Neural progenitor cell (in vitro differentiated cells): ENCODE results near the gene GLI1. TPM values are rescaled to one million over a fixed set of nuclear protein-coding genes. Genes with fewer than 3 reads are reported as not detected.

Experiments used
- DNase-seq: peaks from one replicate; pipeline ENCODE4 v3.0.0-alpha.2; 2016; ENCODE audit warnings: low spot score
- H2AFZ ChIP-seq: fragments of 200-600 bp; sonication (generic); replicated peaks from 2 replicates; pipeline ENCODE4 v1.6.1; 2016; ENCODE audit warnings: antibody characterized with exemption
- H3F3A ChIP-seq: fragments of 200-600 bp; sonication (generic); 2 replicates; pipeline ENCODE4 v1.6.1; 2016; ENCODE audit warnings: antibody characterized with exemption, low read depth
- H3K27ac ChIP-seq: fragments of 200-600 bp; sonication (generic); 2 replicates; pipeline ENCODE4 v1.5.1; 2016; ENCODE audit warnings: mild to moderate bottlenecking
- H3K27me3 ChIP-seq: fragments of 200-600 bp; sonication (generic); 2 replicates; pipeline ENCODE4 v1.6.1; 2016; ENCODE audit warnings: mild to moderate bottlenecking, moderate library complexity
- H3K36me3 ChIP-seq: fragments of 200-600 bp; sonication (generic); 2 replicates; pipeline ENCODE4 v1.5.1; 2016
- H3K4me1 ChIP-seq: fragments of 200-600 bp; sonication (generic); 2 replicates; pipeline ENCODE4 v1.6.1; 2016; ENCODE audit warnings: mixed run types
- H3K4me2 ChIP-seq: fragments of 200-600 bp; sonication (generic); 2 replicates; pipeline ENCODE4 v1.6.1; 2016
- H3K4me3 ChIP-seq: fragments of 200-600 bp; sonication (generic); 2 replicates; pipeline ENCODE4 v1.5.1; 2016
- H3K79me2 ChIP-seq: fragments of 200-600 bp; sonication (generic); 2 replicates; pipeline ENCODE4 v1.6.1; 2016; ENCODE audit warnings: low read depth
- H3K9ac ChIP-seq: fragments of 200-600 bp; sonication (generic); 2 replicates; pipeline ENCODE4 v1.6.1; 2016
- H3K9me3 ChIP-seq: fragments of 200-600 bp; sonication (generic); 2 replicates; pipeline ENCODE4 v1.5.1; 2016; ENCODE audit warnings: low read depth
- H4K20me1 ChIP-seq: fragments of 200-600 bp; sonication (generic); 2 replicates; pipeline ENCODE4 v1.6.1; 2016; ENCODE audit warnings: low read depth
- H3K27ac Mint-ChIP-seq: 3 replicates; pipeline ENCODE4 v1.8.0; 2021; ENCODE audit warnings: mixed read lengths
- H3K27me3 Mint-ChIP-seq: 2 replicates; pipeline ENCODE4 v1.8.0; 2022; ENCODE audit warnings: low read depth, mild to moderate bottlenecking, inconsistent platforms, moderate library complexity, mixed read lengths; ENCODE audit not compliant: insufficient read depth
- H3K36me3 Mint-ChIP-seq: 3 replicates; pipeline ENCODE4 v1.8.0; 2021; ENCODE audit warnings: mixed read lengths
- H3K4me1 Mint-ChIP-seq: 3 replicates; pipeline ENCODE4 v1.8.0; 2021; ENCODE audit warnings: mixed read lengths
- H3K4me3 Mint-ChIP-seq: 3 replicates; pipeline ENCODE4 v1.8.0; 2021; ENCODE audit warnings: mild to moderate bottlenecking, moderate library complexity, mixed read lengths
- H3K9me3 Mint-ChIP-seq: 3 replicates; pipeline ENCODE4 v1.8.0; 2020; ENCODE audit warnings: mixed read lengths
- EZH2 ChIP-seq: fragments of 200-600 bp; sonication (generic); IDR thresholded peaks from 2 replicates; pipeline ENCODE4 v1.6.1; 2017; ENCODE audit warnings: antibody characterized with exemption, mild to moderate bottlenecking, moderate library complexity
- EZH2phosphoT487 ChIP-seq: fragments of 200-600 bp; sonication (generic); IDR thresholded peaks from 2 replicates; pipeline ENCODE4 v1.6.1; 2017; ENCODE audit warnings: antibody characterized with exemption
- total RNA-seq: library from RNA; depleted of rRNA; stranded (reverse); fragments of >200 nt; gene quantifications from 2 replicates; pipeline ENCODE4 v1.2.3, GENCODE V29; 2015; ENCODE audit warnings: low replicate concordance
- TF ChIP-seq, protein P1 (sequence below): fragments of 200-600 bp; sonication (generic); IDR thresholded peaks from 2 replicates; pipeline ENCODE4 v1.5.1; 2017; ENCODE audit warnings: antibody characterized with exemption, mild to moderate bottlenecking

GLI1 gene
- total RNA-seq, 1 donor from 2014 or later, result 0.71 TPM

DNA sequence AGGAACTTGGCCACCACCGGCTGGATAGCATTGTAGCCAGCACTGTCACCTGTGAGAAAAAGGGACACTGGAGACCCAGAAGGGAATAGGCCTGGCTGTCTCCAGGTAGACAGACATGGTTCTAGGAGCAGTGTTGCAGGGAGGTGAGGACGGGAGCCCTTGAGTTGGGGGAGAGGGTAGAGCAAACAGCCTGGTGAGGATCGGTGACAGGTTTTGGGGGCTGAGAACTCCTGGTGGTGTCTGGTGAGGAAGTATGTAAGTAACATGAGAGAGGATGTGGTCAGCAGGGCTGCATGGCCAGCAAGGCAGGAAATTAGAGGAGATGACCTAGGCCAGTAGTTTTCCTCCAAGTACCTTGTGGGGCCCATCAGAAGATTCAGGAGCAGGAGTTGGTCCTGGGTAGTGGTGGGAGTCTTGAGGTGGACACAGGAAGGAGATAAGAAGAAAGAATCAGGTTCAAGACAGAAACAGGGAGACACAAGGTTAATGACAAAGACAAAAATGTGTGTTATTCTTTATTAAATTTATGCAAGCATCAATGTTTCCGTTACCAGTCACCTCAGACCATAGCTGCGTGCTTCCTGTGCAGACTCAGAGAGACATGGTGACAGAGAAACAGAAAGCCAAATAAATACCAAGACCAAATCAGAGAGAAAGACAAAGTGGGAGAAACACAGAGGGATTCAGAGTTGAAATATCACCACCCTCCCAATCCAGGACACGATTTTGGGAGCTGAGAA, 20.0 kb downstream of the GLI1 start, which contains the start of gene ARHGAP9:
Gene ARHGAP9, minus strand, starts transcription at position 491 of the 740 bp plus-strand sequence. Its CDS starts 460 bp downstream, at position 31.
- no peak for TF ChIP-seq EZH2phosphoT487
- TF ChIP-seq, protein P1, sequence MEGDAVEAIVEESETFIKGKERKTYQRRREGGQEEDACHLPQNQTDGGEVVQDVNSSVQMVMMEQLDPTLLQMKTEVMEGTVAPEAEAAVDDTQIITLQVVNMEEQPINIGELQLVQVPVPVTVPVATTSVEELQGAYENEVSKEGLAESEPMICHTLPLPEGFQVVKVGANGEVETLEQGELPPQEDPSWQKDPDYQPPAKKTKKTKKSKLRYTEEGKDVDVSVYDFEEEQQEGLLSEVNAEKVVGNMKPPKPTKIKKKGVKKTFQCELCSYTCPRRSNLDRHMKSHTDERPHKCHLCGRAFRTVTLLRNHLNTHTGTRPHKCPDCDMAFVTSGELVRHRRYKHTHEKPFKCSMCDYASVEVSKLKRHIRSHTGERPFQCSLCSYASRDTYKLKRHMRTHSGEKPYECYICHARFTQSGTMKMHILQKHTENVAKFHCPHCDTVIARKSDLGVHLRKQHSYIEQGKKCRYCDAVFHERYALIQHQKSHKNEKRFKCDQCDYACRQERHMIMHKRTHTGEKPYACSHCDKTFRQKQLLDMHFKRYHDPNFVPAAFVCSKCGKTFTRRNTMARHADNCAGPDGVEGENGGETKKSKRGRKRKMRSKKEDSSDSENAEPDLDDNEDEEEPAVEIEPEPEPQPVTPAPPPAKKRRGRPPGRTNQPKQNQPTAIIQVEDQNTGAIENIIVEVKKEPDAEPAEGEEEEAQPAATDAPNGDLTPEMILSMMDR, result no peak
- no peak for TF ChIP-seq EZH2
- no peaks in the 10 kb centered on the region for H3K9me3 ChIP-seq
- DNase-seq, result no peak
- H3K27me3 ChIP-seq, result peaks cover 77% of the 10 kb centered on the region
- Mint-ChIP-seq H3K9me3 (no peaks in the 10 kb centered on the region), H3K27me3 (peaks cover 28% of the 10 kb centered on the region), H3K4me1 (peaks cover 2% of the 10 kb centered on the region), H3K36me3 (no peaks in the 10 kb centered on the region), H3K27ac (peak within 1 kb of the TSS; percentile 9), H3K4me3 (no peak within 1 kb of the TSS)
- H3K9ac ChIP-seq, result no peak within 1 kb of the TSS
- no peaks in the 10 kb centered on the region for H3K79me2 ChIP-seq
- H3K4me3 ChIP-seq, result no peak within 1 kb of the TSS
- H3K4me2 ChIP-seq, result no peak within 1 kb of the TSS
- H4K20me1 ChIP-seq, result peaks cover 2% of the 10 kb centered on the region
- no peak within 1 kb of the TSS for H3K27ac ChIP-seq
- peaks cover 11% of the 10 kb centered on the region for H3K4me1 ChIP-seq
- no peak within 1 kb of the TSS for H2AFZ ChIP-seq
- peaks cover 3% of the 10 kb centered on the region for H3F3A ChIP-seq
- no peaks in the 10 kb centered on the region for H3K36me3 ChIP-seq

DNA sequence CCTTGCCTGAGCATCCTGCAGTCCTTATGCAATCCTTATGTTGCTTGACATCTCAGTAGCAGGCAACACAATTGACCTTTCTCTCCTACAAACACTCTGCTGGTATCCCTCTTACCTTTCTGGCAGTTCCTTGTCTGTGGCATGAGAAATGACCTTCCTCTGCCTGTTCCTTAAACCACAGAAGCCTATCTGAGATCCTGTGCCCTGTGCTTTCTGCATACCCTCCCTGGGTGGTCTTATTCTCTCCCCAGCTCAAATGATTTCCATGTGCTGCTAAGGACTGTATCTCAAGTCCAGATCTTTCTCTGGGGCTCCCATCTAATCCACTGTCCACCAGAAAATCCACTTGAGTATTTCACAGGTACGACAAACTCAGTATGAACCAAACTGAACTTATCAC, 22.1 kb downstream of the GLI1 start:
- H3K79me2 ChIP-seq, result no peaks in the 10 kb centered on the region
- no peak for DNase-seq
- H3K27ac ChIP-seq, result no peak overlapping the region
- H3K36me3 Mint-ChIP-seq, result no peaks in the 10 kb centered on the region
- peak overlapping the region; percentile 64 for H3K27ac Mint-ChIP-seq
- TF ChIP-seq EZH2 (no peak), EZH2phosphoT487 (no peak)
- TF ChIP-seq, protein P1, result no peak
- H2AFZ ChIP-seq, result no peak overlapping the region
- no peak overlapping the region for H3K9ac ChIP-seq
- no peaks in the 10 kb centered on the region for H3K9me3 Mint-ChIP-seq
- no peak overlapping the region for H3K4me2 ChIP-seq
- H3K9me3 ChIP-seq, result no peaks in the 10 kb centered on the region
- peaks cover 25% of the 10 kb centered on the region for H3K27me3 Mint-ChIP-seq
- H3K27me3 ChIP-seq, result peaks cover 56% of the 10 kb centered on the region
- no peak overlapping the region for H3K4me3 Mint-ChIP-seq
- H4K20me1 ChIP-seq, result no peaks in the 10 kb centered on the region
- H3K36me3 ChIP-seq, result no peaks in the 10 kb centered on the region
- H3K4me1 ChIP-seq, result no peaks in the 10 kb centered on the region
- H3K4me1 Mint-ChIP-seq, result peaks cover 2% of the 10 kb centered on the region
- no peak overlapping the region for H3K4me3 ChIP-seq
- no peaks in the 10 kb centered on the region for H3F3A ChIP-seq

DNA sequence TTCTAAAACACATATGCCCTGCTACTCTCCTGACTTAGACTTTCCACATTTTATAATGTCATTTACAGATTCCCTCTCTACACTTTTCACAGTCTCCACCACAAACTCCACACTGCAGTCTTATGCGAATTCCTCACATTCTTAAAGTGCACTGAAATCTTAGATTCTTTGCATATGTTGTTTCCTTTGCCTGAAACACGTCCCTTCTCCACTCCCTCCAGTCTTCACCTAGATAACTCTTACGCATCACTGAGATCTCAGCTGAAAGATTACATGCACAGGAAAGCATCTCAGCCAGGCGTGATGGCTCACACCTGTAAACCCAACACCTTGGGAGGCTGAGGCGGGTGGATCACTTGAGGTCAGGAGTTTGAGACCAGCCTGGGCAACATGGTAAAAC, 23.9 kb downstream of the GLI1 start:
- Histone ChIP-seq H3F3A (peaks cover 6% of the 10 kb centered on the region), H4K20me1 (no peaks in the 10 kb centered on the region), H3K27me3 (peaks cover 38% of the 10 kb centered on the region), H3K9me3 (no peaks in the 10 kb centered on the region), H3K36me3 (no peaks in the 10 kb centered on the region), H3K4me3 (no peak overlapping the region), H3K4me1 (no peaks in the 10 kb centered on the region), H3K79me2 (peaks cover 6% of the 10 kb centered on the region), H3K4me2 (no peak overlapping the region), H2AFZ (no peak overlapping the region), H3K9ac (no peak overlapping the region), H3K27ac (no peak overlapping the region)
- Mint-ChIP-seq H3K27me3 (peaks cover 15% of the 10 kb centered on the region), H3K36me3 (no peaks in the 10 kb centered on the region), H3K4me3 (no peak overlapping the region), H3K4me1 (peaks cover 1% of the 10 kb centered on the region), H3K27ac (no peak overlapping the region), H3K9me3 (no peaks in the 10 kb centered on the region)
- DNase-seq, result no peak
- TF ChIP-seq EZH2phosphoT487, result no peak
- TF ChIP-seq, protein P1, result no peak
- TF ChIP-seq EZH2, result no peak
